ENCODE results near the gene ABCF3.
A peak's percentile ranks its signal among the peaks of the same experiment; 100 is the strongest.

Gene ABCF3

DNA sequence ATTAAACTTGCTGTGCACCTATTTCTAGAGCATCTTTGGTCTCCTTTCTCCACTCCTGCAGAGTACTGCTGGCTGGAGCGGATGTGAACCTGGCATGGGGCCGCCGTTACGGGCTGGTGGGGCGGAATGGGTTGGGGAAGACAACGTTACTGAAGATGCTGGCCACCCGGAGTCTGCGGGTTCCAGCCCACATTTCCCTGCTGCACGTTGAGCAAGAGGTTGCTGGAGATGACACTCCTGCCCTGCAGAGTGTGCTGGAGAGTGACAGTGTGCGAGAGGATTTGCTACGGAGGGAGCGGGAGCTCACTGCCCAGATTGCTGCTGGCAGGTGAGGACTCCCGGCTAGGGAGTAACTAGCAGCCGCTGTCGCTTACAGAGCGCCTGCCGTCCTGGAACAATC lies 2.1 kb downstream of the ABCF3 start:
- no peak for DNase-seq (ENCODE audit: low spot score)

- no peak for DNase-seq (ENCODE audit: low spot score)
Observed at GRCh38 chr3:184189421-184189820, 3.4 kb downstream of the ABCF3 start.

DNA sequence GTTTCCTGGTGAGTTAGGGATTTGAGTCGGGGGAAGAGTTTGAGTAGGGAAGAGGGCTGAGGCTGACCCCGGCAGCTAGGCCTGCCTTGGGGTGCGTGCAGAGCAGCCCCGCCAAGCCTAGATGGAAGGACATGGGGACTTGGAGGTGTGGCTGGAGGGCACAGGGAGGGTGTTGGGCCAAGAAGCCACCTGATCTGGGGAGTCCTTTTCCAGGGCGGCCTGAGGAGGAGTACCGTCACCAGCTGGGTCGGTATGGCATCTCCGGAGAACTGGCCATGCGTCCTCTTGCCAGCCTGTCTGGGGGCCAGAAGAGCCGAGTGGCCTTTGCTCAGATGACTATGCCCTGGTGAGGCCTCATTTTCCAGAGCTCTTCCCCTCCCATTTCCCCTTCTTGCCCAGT lies 6.9 kb downstream of the ABCF3 start:
- DNase-seq (ENCODE audit: low spot score) = no peak

GRCh38 chr3:184193991-184194539 lies 8.1 kb downstream of the ABCF3 start:
- no peak for DNase-seq (ENCODE audit: low spot score)

- no peak for DNase-seq (ENCODE audit: low spot score)
Observed at GRCh38 chr3:184196536-184196935, 10.5 kb downstream of the ABCF3 start.

DNA sequence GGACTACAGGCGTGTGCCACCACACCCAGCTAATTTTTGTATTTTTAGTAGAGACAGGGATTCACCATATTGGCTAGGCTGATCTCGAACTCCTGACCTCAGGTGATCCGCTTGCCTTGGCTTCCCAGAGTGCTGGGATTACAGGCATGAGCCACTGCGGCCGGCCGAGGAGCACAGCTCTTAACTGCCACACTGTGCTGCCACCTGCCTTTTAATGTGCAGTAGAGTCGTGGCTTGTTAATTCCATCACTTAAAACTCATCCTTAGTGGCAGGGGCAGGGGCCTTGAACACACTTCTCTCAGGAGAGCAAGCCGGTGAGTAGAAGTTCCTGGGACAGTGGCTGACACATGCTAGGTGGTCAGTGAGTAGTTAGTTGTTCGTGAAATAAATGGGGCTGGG lies 12.5 kb downstream of the ABCF3 start:
- no peak for DNase-seq (ENCODE audit: low spot score)

DNA sequence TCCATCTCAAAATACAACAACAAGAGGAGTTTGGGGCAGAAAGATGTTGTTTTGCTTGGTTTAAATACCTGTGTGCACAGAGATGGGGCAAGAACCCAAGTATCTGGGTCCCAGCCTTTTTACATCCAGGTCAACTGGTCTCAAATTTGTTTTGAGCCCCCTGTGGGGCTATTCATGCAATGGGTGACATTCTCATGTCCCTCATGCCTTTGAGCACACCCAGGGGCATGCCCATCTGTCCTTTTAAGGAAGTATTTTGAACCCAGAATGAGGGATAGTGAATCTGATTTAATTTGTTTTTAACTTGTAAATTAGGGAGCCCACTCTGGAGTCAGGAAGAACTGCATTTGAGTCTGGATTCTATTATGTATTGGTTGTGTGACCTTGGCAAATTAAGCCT lies 14.8 kb downstream of the ABCF3 start:
- no peak for DNase-seq (ENCODE audit: low spot score)

GRCh38 chr3:184203526-184203925 lies 17.5 kb downstream of the ABCF3 start:
- no peak for DNase-seq (ENCODE audit: low spot score)

GRCh38 chr3:184209146-184209923 lies 23.3 kb downstream of the ABCF3 start:
- DNase-seq (ENCODE audit: low spot score) = no peak

- no peak for DNase-seq (ENCODE audit: low spot score)
Observed at GRCh38 chr3:184211297-184211696, 25.3 kb downstream of the ABCF3 start.

GRCh38 chr3:184211718-184212117 lies 25.7 kb downstream of the ABCF3 start:
- DNase-seq (ENCODE audit: low spot score) = no peak

- no peak for DNase-seq (ENCODE audit: low spot score)
Observed at GRCh38 chr3:184218814-184219213, 32.8 kb downstream of the ABCF3 start.

GRCh38 chr3:184222521-184222920 lies 36.5 kb downstream of the ABCF3 start:
- no peak for DNase-seq (ENCODE audit: low spot score)

- DNase-seq (ENCODE audit: low spot score) = no peak
Observed at GRCh38 chr3:184223946-184224345, 37.9 kb downstream of the ABCF3 start.

GRCh38 chr3:184227481-184227935 lies 41.5 kb downstream of the ABCF3 start:
- peak; percentile 76 for DNase-seq (ENCODE audit: low spot score)

DNA sequence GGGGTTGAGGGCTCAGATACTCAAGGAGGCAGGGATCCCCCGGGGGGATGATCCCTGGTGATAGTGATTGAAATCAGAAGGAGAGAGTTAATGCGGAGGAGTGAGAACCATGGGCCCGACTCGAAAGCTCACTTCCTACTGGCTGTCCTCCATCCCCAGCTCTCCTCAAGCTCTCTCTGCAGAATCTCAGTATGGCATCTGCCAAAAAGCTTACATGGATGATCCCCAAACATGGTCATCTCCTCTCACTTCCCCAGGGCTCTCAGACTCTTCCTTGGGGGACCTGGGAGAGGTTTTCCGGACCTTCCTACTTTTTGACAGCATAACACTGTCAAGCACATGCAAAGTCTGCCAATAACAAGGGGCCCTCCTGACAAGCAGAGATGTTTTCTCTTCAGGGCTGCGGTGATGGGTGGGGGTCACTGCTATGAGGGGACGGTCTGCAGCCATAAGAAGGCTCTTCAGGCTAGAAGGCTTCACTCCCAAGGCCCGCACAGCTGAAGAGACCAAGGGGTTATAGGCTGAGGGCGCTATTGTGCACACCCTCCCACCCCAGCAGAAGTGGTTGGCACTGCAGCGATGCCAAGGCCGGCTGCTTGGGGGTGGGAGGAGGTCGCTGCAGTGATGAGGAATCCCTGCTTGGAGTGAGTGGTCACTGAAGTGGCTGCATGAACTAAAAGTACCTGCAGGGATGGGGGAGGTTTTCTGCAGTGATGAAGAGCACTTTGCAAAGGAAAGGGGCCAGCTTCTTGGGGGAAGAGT lies 42.6 kb downstream of the ABCF3 start:
- DNase-seq (ENCODE audit: low spot score) = no peak

- peak; percentile 90 for DNase-seq (ENCODE audit: low spot score)
Observed at GRCh38 chr3:184229394-184230080, 43.5 kb downstream of the ABCF3 start, which contains the start of gene VWA5B2. VWA5B2 (plus strand) TSS chr3:184229585; CDS start chr3:184230529, 944 bp downstream.

GRCh38 chr3:184230081-184230602 lies 44.1 kb downstream of the ABCF3 start:
- no peak for DNase-seq (ENCODE audit: low spot score)

GRCh38 chr3:184230603-184231528 lies 44.9 kb downstream of the ABCF3 start:
- DNase-seq (ENCODE audit: low spot score) = no peak

DNA sequence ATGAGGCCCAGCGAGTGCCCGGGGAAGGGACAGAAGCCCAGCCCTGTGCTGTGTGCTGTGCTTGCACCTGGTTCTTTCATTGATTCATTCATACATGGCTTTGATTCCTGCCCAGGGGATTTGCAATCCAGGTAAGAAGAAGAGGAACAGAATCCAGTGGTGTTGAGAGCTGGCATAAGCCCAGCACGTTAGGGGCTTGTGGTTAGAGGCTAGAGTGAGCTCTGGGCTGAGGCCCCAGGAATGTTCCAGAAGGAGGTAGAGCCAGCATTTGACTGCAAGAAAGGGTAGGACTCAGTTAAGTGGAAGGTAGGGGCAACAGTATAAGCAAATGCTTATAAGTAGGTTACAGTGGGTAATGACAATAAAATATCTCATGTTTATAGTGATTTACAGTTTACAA lies 45.7 kb downstream of the ABCF3 start:
- DNase-seq (ENCODE audit: low spot score) = no peak

Measured in germinal center (tissue), 1 donor.